Stimulated activated CD4-positive, alpha-beta T cell treated with anti-CD3 and anti-CD28 coated beads, Interleukin-15, amount 100 ng/mL, for 1 hour (primary cell): ENCODE measurements around the gene ZFP36L1.

ENCODE experiments used
- DNase-seq, 2 donors: peaks; one replicate each; pipeline ENCODE4 v3.0.0-alpha.2; 2020; ENCODE audit warnings: low read depth in 1 of 2, low spot score in 1 of 2

Gene ZFP36L1

GRCh38 chr14:68796418-68797101 lies 3.7 kb upstream of the ZFP36L1 start:
- DNase-seq, result no peak

- DNase-seq, result peak; percentile 64 to 67
Observed at GRCh38 chr14:68795597-68796417, 2.9 kb upstream of the ZFP36L1 start.

GRCh38 chr14:68794851-68795596 lies 2.2 kb upstream of the ZFP36L1 start:
- no peak for DNase-seq

GRCh38 chr14:68794130-68794850 lies 1.4 kb upstream of the ZFP36L1 start:
- peak; percentile 71 to 76 for DNase-seq

- no peak for DNase-seq
Observed at GRCh38 chr14:68793734-68794129, 865 bp upstream of the ZFP36L1 start.

DNA sequence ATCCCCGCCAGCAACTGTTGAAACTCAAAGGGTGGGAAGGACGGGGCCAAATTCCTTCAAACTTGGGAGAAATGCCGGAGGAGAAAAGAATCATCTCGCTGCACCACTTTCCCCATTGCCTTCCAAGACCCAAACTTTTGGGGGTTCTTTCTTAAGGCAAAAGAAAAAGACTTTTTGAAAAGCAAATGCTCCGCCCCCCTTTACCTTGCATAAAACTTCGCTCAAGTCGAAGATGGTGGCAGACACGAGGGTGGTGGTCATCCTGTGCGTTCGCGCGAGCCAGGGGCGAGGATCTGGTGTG lies 239 bp downstream of the ZFP36L1 start:
- no peak for DNase-seq

- no peak for DNase-seq
Observed at GRCh38 chr14:68791902-68792677, 777 bp downstream of the ZFP36L1 start.

DNA sequence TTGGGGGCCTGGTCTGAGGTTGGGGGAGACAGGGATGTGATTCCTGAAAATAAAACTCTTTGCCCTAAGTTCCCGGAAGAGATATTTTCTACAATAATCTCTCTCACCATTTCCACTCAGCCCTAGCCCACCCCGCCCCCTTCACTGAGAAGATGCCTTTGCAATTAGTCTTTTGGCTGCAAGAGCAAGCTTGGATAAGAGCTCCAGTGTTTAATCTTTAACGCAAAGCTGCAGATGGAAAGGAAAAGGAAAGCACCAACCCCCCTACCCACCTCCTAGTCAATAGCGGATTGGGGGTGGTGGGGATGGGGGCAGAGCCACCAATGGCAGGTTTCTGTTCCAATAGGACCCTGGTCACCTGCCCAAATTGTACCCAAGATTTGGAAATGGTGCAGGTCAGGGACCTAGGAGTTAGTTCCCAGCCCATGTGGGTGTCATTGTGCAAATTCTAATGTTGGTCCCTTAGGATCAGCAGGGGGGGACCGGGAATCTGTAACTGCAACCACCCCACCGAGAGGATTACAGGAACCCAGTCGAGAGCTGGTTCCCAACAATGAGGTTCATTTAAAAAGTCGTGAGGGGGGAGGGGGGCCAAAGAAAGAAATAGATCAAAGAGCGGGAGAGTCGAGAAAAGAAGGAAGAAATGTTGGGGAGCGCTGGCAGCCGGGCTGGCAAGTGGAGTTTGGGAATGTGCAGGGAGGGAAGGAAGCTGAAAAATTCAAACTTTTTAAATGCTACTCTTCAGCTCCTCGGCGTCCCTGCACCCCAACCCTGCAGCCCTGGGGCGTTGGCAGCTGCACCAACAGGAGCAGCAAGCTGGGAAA lies 1.6 kb downstream of the ZFP36L1 start:
- DNase-seq, result no peak

GRCh38 chr14:68790644-68791077 lies 2.2 kb downstream of the ZFP36L1 start:
- DNase-seq, result peak in 1 of 2 donors; percentile 69

- DNase-seq, result no peak
Observed at GRCh38 chr14:68789821-68790643, 2.8 kb downstream of the ZFP36L1 start.

GRCh38 chr14:68788996-68789820 lies 3.7 kb downstream of the ZFP36L1 start:
- peak; percentile 71 to 79 for DNase-seq

DNA sequence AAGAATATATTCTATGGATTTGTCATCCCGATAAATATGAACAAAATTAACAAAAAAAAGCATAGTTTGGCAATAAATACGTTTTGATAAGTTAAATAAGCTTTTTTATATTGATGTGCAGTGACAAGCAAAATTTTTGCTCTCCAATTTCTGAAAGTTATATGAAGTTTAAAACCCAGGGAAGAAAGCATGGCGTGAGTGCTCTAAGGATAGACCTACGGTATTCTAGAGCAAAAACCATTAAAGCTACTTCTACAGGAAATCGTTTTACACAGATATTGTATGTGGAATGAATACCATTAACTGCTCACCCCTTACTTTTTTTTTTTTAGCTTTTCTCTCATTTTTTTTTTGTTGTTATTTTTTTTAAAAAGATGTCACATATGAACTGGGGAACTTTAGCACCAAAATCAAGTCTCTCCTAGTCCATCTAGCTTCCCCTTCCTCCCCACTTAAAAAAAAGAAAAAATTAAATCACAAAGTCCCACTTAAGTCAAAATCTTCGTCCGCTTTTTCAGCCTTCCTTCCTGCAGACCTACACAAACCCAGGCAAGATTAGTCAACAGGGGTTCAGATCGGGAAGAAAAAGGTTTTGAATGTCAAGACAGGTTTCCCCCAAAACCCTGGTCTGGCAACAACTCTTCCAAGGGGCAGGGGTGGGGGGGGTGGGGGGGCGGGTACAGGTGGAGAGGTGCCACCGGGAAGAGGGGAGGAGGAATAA lies 4.4 kb downstream of the ZFP36L1 start:
- DNase-seq, result no peak

GRCh38 chr14:68787092-68787992 lies 5.5 kb downstream of the ZFP36L1 start:
- no peak for DNase-seq

- no peak for DNase-seq
Observed at GRCh38 chr14:68786491-68787091, 6.3 kb downstream of the ZFP36L1 start.

DNA sequence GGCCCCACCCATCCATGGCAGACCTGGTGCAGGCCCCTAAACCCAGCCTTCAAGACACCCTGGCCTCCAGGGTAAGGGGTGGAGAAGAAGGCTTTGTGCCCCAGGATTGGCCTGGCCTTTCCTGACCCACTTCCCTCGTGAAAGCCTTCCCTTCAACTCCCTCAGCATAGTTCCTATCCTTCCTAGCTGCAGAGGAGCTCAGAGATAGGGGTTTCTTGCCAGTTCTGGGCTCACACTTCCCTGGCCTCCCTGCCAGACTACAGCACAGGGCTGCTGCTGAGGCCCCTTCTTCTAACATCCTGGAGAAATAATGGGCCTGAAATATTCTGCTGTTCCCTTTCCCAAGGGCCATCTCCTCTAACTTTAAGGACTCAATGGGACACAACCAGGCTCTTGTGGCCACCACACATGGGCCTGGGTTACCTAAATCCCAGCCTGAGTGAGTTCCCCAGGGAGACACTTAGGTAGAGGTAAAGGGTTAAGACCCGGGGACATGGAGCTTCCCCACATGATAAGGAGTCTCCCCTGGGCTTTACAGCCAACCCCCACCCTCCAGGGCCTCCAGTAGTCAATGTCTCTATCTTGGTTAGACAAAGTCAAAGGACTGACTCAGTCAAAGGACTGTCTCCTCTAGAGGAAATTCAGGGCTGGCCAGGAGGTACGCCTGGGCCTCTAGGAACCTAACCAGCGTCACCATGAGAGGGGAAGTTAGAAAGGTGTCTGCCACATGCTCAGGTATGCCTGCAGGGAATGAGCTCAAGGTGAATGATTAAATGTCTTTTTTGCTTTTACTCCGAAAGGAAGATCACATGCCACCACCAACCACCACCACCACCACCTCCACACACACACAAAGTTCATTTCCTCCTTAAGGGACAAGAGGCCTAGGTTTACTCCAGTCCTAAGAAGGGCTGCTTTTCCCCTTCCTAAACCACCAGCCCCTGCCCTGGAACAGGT lies 7.1 kb downstream of the ZFP36L1 start:
- DNase-seq, result no peak
